Parathyroid adenoma (tissue), 2 donors: ENCODE measurements around the gene SUDS3.

Source experiments
- H2AFZ ChIP-seq: fragments of 300-600 bp; sonication (generic); one replicate; pipeline ENCODE4 v1.7.0; 2017; ENCODE audit warnings: antibody characterized with exemption, mild to moderate bottlenecking
- H3K27ac ChIP-seq: fragments of 300-600 bp; sonication (generic); one replicate; pipeline ENCODE4 v1.7.0; 2017
- H3K27me3 ChIP-seq: fragments of 300-600 bp; sonication (generic); one replicate; pipeline ENCODE4 v1.7.0; 2017; ENCODE audit warnings: low read length; ENCODE audit not compliant: control insufficient read depth, insufficient read depth
- H3K36me3 ChIP-seq: fragments of 300-600 bp; sonication (generic); one replicate; pipeline ENCODE4 v1.7.0; 2017; ENCODE audit warnings: low read length; ENCODE audit not compliant: control insufficient read depth, insufficient read depth
- H3K4me1 ChIP-seq: fragments of 300-600 bp; sonication (generic); one replicate; pipeline ENCODE4 v1.7.0; 2017; ENCODE audit warnings: control low read depth
- H3K4me2 ChIP-seq: fragments of 300-600 bp; sonication (generic); one replicate; pipeline ENCODE4 v1.7.0; 2017; ENCODE audit warnings: low read length
- H3K4me3 ChIP-seq: fragments of 300-600 bp; sonication (generic); one replicate; pipeline ENCODE4 v1.7.0; 2017; ENCODE audit warnings: low read depth, low read length
- H3K79me2 ChIP-seq: fragments of 300-600 bp; sonication (generic); one replicate; pipeline ENCODE4 v1.7.0; 2017; ENCODE audit warnings: control low read depth
- H3K9ac ChIP-seq: fragments of 300-600 bp; sonication (generic); one replicate; pipeline ENCODE4 v1.7.0; 2017; ENCODE audit warnings: mild to moderate bottlenecking
- H3K9me3 ChIP-seq: fragments of 300-600 bp; sonication (generic); one replicate; pipeline ENCODE4 v1.7.0; 2017; ENCODE audit warnings: low read length; ENCODE audit not compliant: control insufficient read depth
- TF ChIP-seq, protein P1 (sequence below): fragments of 300-600 bp; sonication (generic); IDR thresholded peaks from one replicate; pipeline ENCODE4 v1.7.0; 2017; ENCODE audit warnings: antibody characterized with exemption, mild to moderate bottlenecking
- donor health status: primary hyperparathyroidism.

SUDS3 gene

DNA sequence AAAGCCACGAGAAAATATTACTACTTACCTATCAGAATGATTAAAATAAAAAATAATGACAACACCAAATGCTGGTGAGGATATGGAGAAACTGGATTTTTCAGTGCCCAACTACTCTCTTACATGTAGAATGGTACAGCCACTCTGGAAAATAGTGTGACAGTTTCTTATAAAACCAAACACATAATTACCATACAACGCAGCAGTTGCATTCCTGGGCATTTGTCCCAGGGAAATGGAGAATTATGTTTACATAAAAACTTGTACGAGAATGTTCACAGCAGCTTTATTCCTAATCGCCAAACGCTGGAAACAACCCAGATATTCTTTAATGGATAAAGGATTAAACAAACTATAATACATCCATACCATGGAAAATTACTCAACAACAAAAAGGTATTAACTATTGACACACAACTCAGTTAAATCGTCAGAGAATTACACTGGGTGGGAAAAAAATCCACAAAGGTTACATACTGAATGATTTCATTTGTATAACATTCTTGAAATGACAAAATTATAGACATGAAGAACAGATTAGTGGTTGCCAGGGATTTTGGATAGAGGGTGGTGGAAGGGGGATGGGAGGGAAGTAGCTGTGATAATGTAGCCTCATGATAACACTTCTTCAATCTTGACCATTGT is 39.0 kb upstream of the SUDS3 start:
- TF ChIP-seq, protein P1, sequence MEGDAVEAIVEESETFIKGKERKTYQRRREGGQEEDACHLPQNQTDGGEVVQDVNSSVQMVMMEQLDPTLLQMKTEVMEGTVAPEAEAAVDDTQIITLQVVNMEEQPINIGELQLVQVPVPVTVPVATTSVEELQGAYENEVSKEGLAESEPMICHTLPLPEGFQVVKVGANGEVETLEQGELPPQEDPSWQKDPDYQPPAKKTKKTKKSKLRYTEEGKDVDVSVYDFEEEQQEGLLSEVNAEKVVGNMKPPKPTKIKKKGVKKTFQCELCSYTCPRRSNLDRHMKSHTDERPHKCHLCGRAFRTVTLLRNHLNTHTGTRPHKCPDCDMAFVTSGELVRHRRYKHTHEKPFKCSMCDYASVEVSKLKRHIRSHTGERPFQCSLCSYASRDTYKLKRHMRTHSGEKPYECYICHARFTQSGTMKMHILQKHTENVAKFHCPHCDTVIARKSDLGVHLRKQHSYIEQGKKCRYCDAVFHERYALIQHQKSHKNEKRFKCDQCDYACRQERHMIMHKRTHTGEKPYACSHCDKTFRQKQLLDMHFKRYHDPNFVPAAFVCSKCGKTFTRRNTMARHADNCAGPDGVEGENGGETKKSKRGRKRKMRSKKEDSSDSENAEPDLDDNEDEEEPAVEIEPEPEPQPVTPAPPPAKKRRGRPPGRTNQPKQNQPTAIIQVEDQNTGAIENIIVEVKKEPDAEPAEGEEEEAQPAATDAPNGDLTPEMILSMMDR = no peak
- Histone ChIP-seq H3K36me3 (no peaks in the 10 kb centered on the region), H3K79me2 (no peaks in the 10 kb centered on the region), H3K27ac (no peak overlapping the region), H3K4me3 (no peak overlapping the region), H3K9me3 (no peaks in the 10 kb centered on the region), H3K27me3 (no peaks in the 10 kb centered on the region), H3K4me2 (no peak overlapping the region), H3K9ac (no peak overlapping the region), H2AFZ (no peak overlapping the region), H3K4me1 (no peaks in the 10 kb centered on the region)

DNA sequence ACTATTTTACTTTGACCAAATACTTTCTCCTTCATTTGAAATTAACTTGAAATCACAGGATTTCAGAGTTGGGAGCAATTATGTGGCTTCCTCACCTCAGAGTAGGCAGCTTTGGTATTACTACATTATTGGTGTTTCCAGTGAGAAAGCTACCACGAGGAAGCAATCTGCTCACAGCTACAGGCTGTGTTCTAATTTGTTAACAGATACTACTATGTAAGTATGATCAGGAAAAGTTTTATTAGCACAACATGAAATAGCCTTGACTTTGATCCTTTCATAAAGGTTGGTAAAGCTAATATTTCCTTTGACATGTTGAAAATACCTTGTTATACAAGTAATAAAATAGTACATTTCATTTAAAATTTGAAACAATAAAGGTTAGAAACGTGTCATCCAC is 34.3 kb upstream of the SUDS3 start:
- H3K4me1 ChIP-seq = peaks cover 2% of the 10 kb centered on the region
- TF ChIP-seq, protein P1 = no peak

DNA sequence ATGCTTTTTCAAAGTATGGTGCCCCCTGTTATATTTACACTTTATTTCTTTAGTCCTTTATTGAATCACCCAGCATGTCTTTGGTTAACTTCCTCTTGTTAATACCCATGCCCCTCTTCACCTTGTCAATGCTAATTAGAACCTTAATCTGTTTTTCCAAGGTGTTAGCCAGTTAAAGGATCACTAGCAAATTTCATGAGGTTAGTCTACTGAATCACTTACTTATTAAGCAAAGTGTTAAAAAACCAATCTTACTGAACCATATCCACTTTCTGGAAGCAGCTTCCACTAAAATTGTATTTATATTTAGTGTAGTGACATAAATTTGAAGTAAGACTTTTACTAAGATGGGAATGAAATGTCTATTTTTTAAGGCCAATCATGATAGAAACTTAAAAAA is 31.5 kb upstream of the SUDS3 start:
- Histone ChIP-seq H3K79me2 (peaks cover 3% of the 10 kb centered on the region), H3K27ac (no peak overlapping the region), H3K4me3 (no peak overlapping the region), H3K27me3 (no peaks in the 10 kb centered on the region), H2AFZ (no peak overlapping the region), H3K36me3 (no peaks in the 10 kb centered on the region), H3K9ac (no peak overlapping the region), H3K4me1 (peaks cover 2% of the 10 kb centered on the region), H3K9me3 (no peaks in the 10 kb centered on the region), H3K4me2 (no peak overlapping the region)
- TF ChIP-seq, protein P1 = no peak

More for the DNA sequence above, 34.3 kb upstream of the SUDS3 start:
- H3K27ac ChIP-seq = no peak overlapping the region
- H3K4me2 ChIP-seq = no peak overlapping the region
- no peaks in the 10 kb centered on the region for H3K27me3 ChIP-seq
- no peaks in the 10 kb centered on the region for H3K36me3 ChIP-seq
- peaks cover under 1% of the 10 kb centered on the region for H3K79me2 ChIP-seq
- no peaks in the 10 kb centered on the region for H3K9me3 ChIP-seq
- H3K9ac ChIP-seq = no peak overlapping the region
- no peak overlapping the region for H2AFZ ChIP-seq
- H3K4me3 ChIP-seq = no peak overlapping the region

DNA sequence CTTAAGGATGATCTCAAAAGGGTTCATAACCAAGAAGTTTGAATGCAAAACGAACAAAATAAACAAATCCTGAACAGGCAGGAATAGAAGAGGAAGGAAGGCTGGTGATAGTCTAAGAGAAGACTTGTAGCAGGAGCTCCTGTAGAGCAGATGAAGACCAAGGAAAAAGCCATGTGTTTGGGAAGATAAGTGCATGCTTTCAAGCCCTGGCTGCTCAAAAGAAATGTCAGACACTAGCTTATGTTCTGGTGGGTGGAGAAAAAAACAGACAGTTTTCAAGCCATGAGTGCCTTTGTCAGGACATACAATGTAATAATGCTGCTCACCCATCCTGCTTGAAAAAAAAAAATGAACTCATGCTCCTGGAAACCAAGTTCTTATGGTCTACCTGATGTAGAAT is 31.0 kb upstream of the SUDS3 start:
- no peaks in the 10 kb centered on the region for H3K36me3 ChIP-seq
- peaks cover 3% of the 10 kb centered on the region for H3K79me2 ChIP-seq
- no peak overlapping the region for H3K4me2 ChIP-seq
- TF ChIP-seq, protein P1 = no peak
- H3K4me1 ChIP-seq = peaks cover 2% of the 10 kb centered on the region
- H3K9me3 ChIP-seq = no peaks in the 10 kb centered on the region
- H3K9ac ChIP-seq = no peak overlapping the region
- H3K27ac ChIP-seq = no peak overlapping the region
- H3K4me3 ChIP-seq = no peak overlapping the region
- no peak overlapping the region for H2AFZ ChIP-seq
- H3K27me3 ChIP-seq = no peaks in the 10 kb centered on the region

DNA sequence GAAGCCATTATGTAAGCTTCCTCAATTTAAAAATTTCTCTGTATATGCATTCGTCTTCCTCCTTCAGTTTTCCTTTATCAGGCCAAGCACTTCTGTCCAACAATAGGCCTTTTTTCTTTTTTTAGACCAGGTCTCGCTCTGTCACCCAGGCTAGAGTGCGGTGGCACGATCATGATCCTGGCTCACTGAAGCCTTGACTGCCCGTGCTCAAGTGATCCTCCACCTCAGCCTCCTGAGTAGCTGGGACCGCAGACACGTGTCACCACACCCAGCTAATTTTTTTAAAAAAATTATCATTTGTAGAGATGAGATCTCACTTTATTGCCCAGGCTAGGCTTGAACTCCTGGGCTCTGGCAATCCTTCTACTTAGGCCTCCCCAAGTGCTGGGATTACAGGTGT is 29.5 kb upstream of the SUDS3 start:
- no peak overlapping the region for H3K4me3 ChIP-seq
- H3K36me3 ChIP-seq = no peaks in the 10 kb centered on the region
- TF ChIP-seq, protein P1 = no peak
- H3K4me2 ChIP-seq = no peak overlapping the region
- no peak overlapping the region for H3K27ac ChIP-seq
- H2AFZ ChIP-seq = no peak overlapping the region
- peaks cover 10% of the 10 kb centered on the region for H3K79me2 ChIP-seq
- no peaks in the 10 kb centered on the region for H3K9me3 ChIP-seq
- H3K4me1 ChIP-seq = peaks cover 2% of the 10 kb centered on the region
- no peak overlapping the region for H3K9ac ChIP-seq
- H3K27me3 ChIP-seq = no peaks in the 10 kb centered on the region
